ENCODE data around the gene F2RL3. TPM values are rescaled to one million over a fixed set of nuclear protein-coding genes. Genes with fewer than 3 reads are reported as not detected.

Gene F2RL3
- total and polyA plus RNA-seq, 2 of the 8 experiments (the other 6 are each of a cell fraction or from before 2014, with no cell fraction given): not detected

DNA sequence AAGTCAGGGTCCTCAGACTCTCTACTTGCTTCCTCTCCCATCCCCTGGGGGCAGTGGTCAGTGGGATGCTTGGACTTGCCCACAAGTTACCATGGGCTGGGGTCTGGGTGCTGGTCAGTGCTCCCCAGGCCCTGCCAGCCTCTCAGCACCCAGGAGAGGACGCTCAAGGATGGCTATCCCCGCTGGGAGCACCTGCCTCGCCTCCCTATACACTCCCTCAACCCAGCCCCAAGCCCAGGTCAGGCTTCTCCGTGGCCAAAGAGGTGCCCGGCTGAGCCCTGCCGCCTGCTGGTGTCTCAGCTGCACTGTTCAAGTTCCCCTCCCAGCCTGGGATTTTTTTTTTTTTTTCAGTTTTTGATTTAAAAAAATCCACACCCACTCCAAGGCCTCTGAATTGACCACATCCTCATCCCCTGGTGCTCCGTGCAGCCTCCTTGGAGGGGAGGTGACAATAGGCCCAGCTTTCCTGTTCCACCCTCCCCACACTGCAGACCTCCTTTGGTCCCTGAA is 10.8 kb downstream of the F2RL3 start:
- no peaks in the 10 kb centered on the region for H3K79me2 ChIP-seq (ENCODE audit: control insufficient read depth in 1 of 2, insufficient read depth in 2 of 2, low read length in 2 of 2)
- no peaks in the 10 kb centered on the region for H3K79me1 ChIP-seq (ENCODE audit: low read depth, low read length)
- peaks cover 12% of the 10 kb centered on the region; the same call in 1 of the 2 replicates for H3K23me2 ChIP-seq (ENCODE audit: low read depth, low read length)
- no peak overlapping the region for H2AK5ac ChIP-seq (ENCODE audit: low read depth, low read length)
- peak overlapping the region; percentile 78 for H2BK120ac ChIP-seq (replicated peaks; ENCODE audit: low read depth, low read length)
- no peak overlapping the region for H2AFZ ChIP-seq (ENCODE audit: low read length)
- no peaks in the 10 kb centered on the region for H4K20me1 ChIP-seq (replicated peaks in 1 of 2; ENCODE audit: control insufficient read depth in 1 of 2, insufficient read depth in 2 of 2, low read length in 2 of 2)
- H3K56ac ChIP-seq (replicated peaks; ENCODE audit: insufficient read length, low read depth, low read length): no peak overlapping the region
- H4K5ac ChIP-seq (ENCODE audit: insufficient read length, low read depth, low read length): no peak overlapping the region
- no peak for FAIRE-seq
- H3K4me1 ChIP-seq (replicated peaks in 1 of 4; ENCODE audit: control insufficient read depth in 3 of 4, insufficient read depth in 4 of 4, low read length in 3 of 4): peaks cover 0 to 3% (median 1%) of the 10 kb centered on the region in 4 experiments; a peak in 3 of 7 replicates
- no peak overlapping the region for H3K4me3 ChIP-seq (ENCODE audit: extremely low read depth in 1 of 4, insufficient read depth in 2 of 4, low read depth in 3 of 4, low read length in 4 of 4)
- no peak overlapping the region for H3K23ac ChIP-seq (ENCODE audit: insufficient read length)
- no peaks in the 10 kb centered on the region for H3K9me3 ChIP-seq (ENCODE audit: insufficient read depth in 2 of 2, low read depth in 1 of 2, low read length in 1 of 2)
- peak overlapping the region; percentile 46; the same call in 1 of the 2 replicates for H2BK15ac ChIP-seq (ENCODE audit: low read length)
- no peaks in the 10 kb centered on the region for H3K36me3 ChIP-seq (ENCODE audit: control insufficient read depth in 2 of 4, insufficient read depth in 4 of 4, low read length in 3 of 4)
- H3K4ac ChIP-seq (replicated peaks; ENCODE audit: insufficient read length, low read depth, low read length): no peak overlapping the region
- DNase-seq (ENCODE audit: low read depth in 1 of 2, low spot score in 2 of 2): peak in 1 of 2 experiments; percentile 72
- H4K91ac ChIP-seq (replicated peaks; ENCODE audit: insufficient read length, low read length): no peak overlapping the region
- peaks cover 0 to 16% (median 8%) of the 10 kb centered on the region in 4 experiments; a peak in 5 of 7 replicates for H3K27me3 ChIP-seq (replicated peaks in 1 of 4; ENCODE audit: control insufficient read depth in 3 of 4, extremely low read depth in 1 of 4, insufficient read depth in 3 of 4, low read length in 3 of 4)
- no peak overlapping the region for H4K8ac ChIP-seq (ENCODE audit: extremely low read depth, insufficient read depth, low read length)
- no peak overlapping the region for H3K27ac ChIP-seq (ENCODE audit: low read depth, low read length)
- ChIA-PET POLR2A (ENCODE audit: partially characterized antibody) (interaction anchor here (0.6 to 0.7 kb wide), 2 partner anchors 121 to 192 kb away, joined by 3 to 4 read pairs; no protein-coding TSS in a partner anchor), CTCF (ENCODE audit: partially characterized antibody) (interaction anchor here (0.5 to 2.2 kb wide), 19 partner anchors 9 to 356 kb away, joined by 3 to 11 read pairs (median 4); no protein-coding TSS in a partner anchor)
- H2BK20ac ChIP-seq (ENCODE audit: low read length): no peak overlapping the region
- TF ChIP-seq RBBP5 (IDR thresholded peaks at IDR 0.05; ENCODE audit: borderline replicate concordance, low read depth, low read length) (no peak), CBX8 (IDR thresholded peaks at IDR 0.05; ENCODE audit: borderline replicate concordance, low read depth, low read length) (no peak), SIX5 (IDR thresholded peaks at IDR 0.05; ENCODE audit: low read depth, low read length) (no peak), RAD21 (IDR thresholded peaks at IDR 0.05 in 1 of 2, conservative IDR thresholded peaks at IDR 0.05 in 1 of 2; ENCODE audit: low read depth in 2 of 2, low read length in 2 of 2) (peak; percentile 67 to 76), CBX5 (IDR thresholded peaks at IDR 0.05; ENCODE audit: low read depth, low read length) (no peak)
- TF ChIP-seq, protein P1, sequence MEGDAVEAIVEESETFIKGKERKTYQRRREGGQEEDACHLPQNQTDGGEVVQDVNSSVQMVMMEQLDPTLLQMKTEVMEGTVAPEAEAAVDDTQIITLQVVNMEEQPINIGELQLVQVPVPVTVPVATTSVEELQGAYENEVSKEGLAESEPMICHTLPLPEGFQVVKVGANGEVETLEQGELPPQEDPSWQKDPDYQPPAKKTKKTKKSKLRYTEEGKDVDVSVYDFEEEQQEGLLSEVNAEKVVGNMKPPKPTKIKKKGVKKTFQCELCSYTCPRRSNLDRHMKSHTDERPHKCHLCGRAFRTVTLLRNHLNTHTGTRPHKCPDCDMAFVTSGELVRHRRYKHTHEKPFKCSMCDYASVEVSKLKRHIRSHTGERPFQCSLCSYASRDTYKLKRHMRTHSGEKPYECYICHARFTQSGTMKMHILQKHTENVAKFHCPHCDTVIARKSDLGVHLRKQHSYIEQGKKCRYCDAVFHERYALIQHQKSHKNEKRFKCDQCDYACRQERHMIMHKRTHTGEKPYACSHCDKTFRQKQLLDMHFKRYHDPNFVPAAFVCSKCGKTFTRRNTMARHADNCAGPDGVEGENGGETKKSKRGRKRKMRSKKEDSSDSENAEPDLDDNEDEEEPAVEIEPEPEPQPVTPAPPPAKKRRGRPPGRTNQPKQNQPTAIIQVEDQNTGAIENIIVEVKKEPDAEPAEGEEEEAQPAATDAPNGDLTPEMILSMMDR (IDR thresholded peaks at IDR 0.05; ENCODE audit: control extremely low read depth in 1 of 3, insufficient read depth in 1 of 3, low read depth in 1 of 3, low read length in 3 of 3): peak; percentile 66 to 70 (median 67)
- no peak overlapping the region for H3K18ac ChIP-seq (ENCODE audit: extremely low read depth, low read length)
- 40% methylated on average over 5 of the region's 7 CpGs; no CpG with 5 or more reads in 1 of the 2 experiments for WGBS, 2 experiments (ENCODE audit: extremely low coverage in 1 of 2, insufficient coverage in 1 of 2, insufficient read length in 1 of 2, insufficient replicate concordance in 2 of 2, low coverage in 1 of 2, low lambda C conversion rate in 2 of 2, missing lambda C conversion rate in 1 of 2)
- no peak overlapping the region for H3K9ac ChIP-seq (replicated peaks in 1 of 4; ENCODE audit: extremely low read depth in 1 of 4, low read depth in 3 of 4, low read length in 3 of 4)
- peak overlapping the region; percentile 71; the same call in 1 of the 2 replicates for H2BK12ac ChIP-seq (ENCODE audit: low read depth, low read length)
- H3K4me2 ChIP-seq (ENCODE audit: insufficient read depth in 1 of 2, low read depth in 2 of 2, low read length in 2 of 2): no peak overlapping the region
- no peak overlapping the region for H2BK5ac ChIP-seq (ENCODE audit: low read depth, low read length)
- H3K14ac ChIP-seq (ENCODE audit: insufficient read length): no peak overlapping the region

Measured in H1 (cell line).